PFSK-1 (cell line): ENCODE results near the gene TMEM213.

ENCODE experiments used
- FOXP2 ChIP-seq: optimal IDR thresholded peaks from 2 replicates; pipeline ENCODE3; 2011; ENCODE audit warnings: borderline replicate concordance, control low read depth, inconsistent platforms; ENCODE audit not compliant: insufficient read depth; ENCODE audit errors: extremely low read length, extremely low read depth
- POLR2AphosphoS5 ChIP-seq: IDR thresholded peaks from 2 replicates; pipeline ENCODE4 v1.6.1; 2012; ENCODE audit warnings: low read depth, mild to moderate bottlenecking, control low read depth, low read length, moderate library complexity
- SIN3A ChIP-seq: IDR thresholded peaks from 2 replicates; pipeline ENCODE4 v1.6.1; 2012; ENCODE audit warnings: mild to moderate bottlenecking, low read length, moderate library complexity, borderline replicate concordance; ENCODE audit not compliant: insufficient read depth
- TAF1 ChIP-seq: IDR thresholded peaks from 2 replicates; pipeline ENCODE4 v1.6.1; 2012; ENCODE audit warnings: low read length, control low read depth, borderline replicate concordance; ENCODE audit not compliant: insufficient read depth
- TF ChIP-seq, protein P1 (sequence below), 2 experiments: IDR thresholded peaks; 2 replicates each; pipeline versions ENCODE4 v1.6.1 to v1.8.0; 2011 to 2012; ENCODE audit warnings: low read depth in 2 of 2, low read length in 2 of 2, control low read depth in 1 of 2, inconsistent platforms in 1 of 2, mild to moderate bottlenecking in 1 of 2, moderate library complexity in 1 of 2; ENCODE audit not compliant: insufficient read depth in 1 of 2

Gene TMEM213

DNA sequence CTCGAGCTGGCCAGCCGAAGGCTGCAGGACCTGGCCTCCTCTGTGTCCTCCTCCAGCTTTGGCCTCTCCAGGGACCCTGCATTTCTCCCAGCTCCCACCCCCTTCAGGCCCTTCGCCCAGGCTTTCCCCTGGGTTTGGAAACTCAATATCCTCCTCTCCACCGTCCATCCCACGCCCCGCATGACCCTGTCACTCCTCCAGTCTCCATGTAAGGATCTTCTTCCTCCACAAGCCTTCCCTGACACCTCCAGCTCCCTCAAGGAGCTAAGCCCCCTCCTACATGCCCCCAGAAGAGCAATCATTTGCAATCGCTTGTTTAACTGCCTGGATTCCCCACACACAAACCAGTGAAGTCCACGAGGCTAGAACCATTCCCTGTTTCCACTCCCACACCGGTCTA lies 24.6 kb upstream of the TMEM213 start:
- TF ChIP-seq FOXP2: no peak
- no peak for TF ChIP-seq TAF1
- TF ChIP-seq, protein P1, sequence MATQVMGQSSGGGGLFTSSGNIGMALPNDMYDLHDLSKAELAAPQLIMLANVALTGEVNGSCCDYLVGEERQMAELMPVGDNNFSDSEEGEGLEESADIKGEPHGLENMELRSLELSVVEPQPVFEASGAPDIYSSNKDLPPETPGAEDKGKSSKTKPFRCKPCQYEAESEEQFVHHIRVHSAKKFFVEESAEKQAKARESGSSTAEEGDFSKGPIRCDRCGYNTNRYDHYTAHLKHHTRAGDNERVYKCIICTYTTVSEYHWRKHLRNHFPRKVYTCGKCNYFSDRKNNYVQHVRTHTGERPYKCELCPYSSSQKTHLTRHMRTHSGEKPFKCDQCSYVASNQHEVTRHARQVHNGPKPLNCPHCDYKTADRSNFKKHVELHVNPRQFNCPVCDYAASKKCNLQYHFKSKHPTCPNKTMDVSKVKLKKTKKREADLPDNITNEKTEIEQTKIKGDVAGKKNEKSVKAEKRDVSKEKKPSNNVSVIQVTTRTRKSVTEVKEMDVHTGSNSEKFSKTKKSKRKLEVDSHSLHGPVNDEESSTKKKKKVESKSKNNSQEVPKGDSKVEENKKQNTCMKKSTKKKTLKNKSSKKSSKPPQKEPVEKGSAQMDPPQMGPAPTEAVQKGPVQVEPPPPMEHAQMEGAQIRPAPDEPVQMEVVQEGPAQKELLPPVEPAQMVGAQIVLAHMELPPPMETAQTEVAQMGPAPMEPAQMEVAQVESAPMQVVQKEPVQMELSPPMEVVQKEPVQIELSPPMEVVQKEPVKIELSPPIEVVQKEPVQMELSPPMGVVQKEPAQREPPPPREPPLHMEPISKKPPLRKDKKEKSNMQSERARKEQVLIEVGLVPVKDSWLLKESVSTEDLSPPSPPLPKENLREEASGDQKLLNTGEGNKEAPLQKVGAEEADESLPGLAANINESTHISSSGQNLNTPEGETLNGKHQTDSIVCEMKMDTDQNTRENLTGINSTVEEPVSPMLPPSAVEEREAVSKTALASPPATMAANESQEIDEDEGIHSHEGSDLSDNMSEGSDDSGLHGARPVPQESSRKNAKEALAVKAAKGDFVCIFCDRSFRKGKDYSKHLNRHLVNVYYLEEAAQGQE (IDR thresholded peaks at IDR 0.05; ENCODE audit: insufficient read depth in 1 of 2, low read depth in 2 of 2, low read length in 2 of 2): no peak
- TF ChIP-seq POLR2AphosphoS5: no peak
- no peak for TF ChIP-seq SIN3A

- TF ChIP-seq FOXP2 (no peak), TAF1 (no peak), SIN3A (no peak), POLR2AphosphoS5 (no peak)
- TF ChIP-seq, protein P1 (IDR thresholded peaks at IDR 0.05; ENCODE audit: insufficient read depth in 1 of 2, low read depth in 2 of 2, low read length in 2 of 2): no peak
Measured at GRCh38 chr7:138773817-138774216, 24.0 kb upstream of the TMEM213 start.

- TF ChIP-seq, protein P1 (IDR thresholded peaks at IDR 0.05; ENCODE audit: insufficient read depth in 1 of 2, low read depth in 2 of 2, low read length in 2 of 2): no peak
- TF ChIP-seq POLR2AphosphoS5 (no peak), TAF1 (no peak), SIN3A (no peak), FOXP2 (no peak)
Measured at GRCh38 chr7:138776166-138776833, 21.5 kb upstream of the TMEM213 start.

DNA sequence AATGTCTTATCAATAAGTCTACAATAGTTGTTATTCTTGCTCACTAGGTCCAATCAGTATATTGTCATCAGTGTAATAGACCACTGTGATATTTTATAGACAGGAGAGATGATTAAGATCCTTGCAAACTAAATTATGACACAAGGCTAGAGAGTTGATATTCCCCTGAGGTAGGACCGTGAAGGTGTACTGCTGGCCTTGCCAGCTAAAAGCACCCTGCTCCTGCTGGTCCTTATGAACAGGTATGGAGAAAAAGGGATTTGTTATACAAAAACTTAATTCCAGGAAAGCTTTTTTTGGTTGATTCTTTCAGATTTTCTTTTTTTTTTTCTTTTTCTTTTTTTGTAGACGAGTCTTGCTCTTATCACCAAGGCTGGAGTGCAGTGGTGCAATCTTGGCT lies 16.8 kb upstream of the TMEM213 start:
- TF ChIP-seq SIN3A (no peak), POLR2AphosphoS5 (no peak), FOXP2 (no peak), TAF1 (no peak)
- TF ChIP-seq, protein P1 (IDR thresholded peaks at IDR 0.05; ENCODE audit: insufficient read depth in 1 of 2, low read depth in 2 of 2, low read length in 2 of 2): no peak

DNA sequence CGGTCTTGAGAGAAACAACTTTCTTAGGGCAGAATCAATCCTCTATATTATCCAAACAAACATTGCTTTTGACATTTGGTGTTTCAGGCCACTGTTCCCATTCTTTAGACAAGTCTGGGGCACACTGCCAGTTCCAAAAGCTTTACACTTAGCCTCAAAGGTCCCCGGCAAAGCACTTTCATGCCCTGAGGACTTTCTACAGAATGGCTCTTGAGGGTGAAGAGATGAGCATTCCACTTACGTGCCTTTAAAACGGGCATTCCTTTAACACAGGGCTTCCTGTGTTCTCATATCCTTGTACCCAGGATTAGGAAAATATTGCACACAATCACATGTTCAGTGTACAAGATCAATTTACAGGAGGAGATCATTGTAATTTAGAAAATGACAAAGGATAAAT lies 13.1 kb upstream of the TMEM213 start:
- TF ChIP-seq POLR2AphosphoS5 (no peak), TAF1 (no peak), FOXP2 (no peak), SIN3A (no peak)
- TF ChIP-seq, protein P1 (IDR thresholded peaks at IDR 0.05; ENCODE audit: insufficient read depth in 1 of 2, low read depth in 2 of 2, low read length in 2 of 2): no peak
